Spleen (tissue), 11 donors: ENCODE results near the gene PDE4D. TPM values are rescaled to one million over a fixed set of nuclear protein-coding genes. Genes with fewer than 3 reads are reported as not detected.

Experiments used
- DNase-seq: peaks from one replicate; pipeline ENCODE4 v3.0.0-alpha.2; 2020
- H3K27ac ChIP-seq, 8 donors: fragments of 200-600 bp; sonication (generic) in 7 of 8; 1 replicate in 4 of 8; 2 replicates in 4 of 8; pipeline versions ENCODE4 v1.5.0 to v1.8.0; 2016 to 2021; ENCODE audit warnings: inconsistent platforms in 4 of 8, mild to moderate bottlenecking in 4 of 8, moderate library complexity in 1 of 8
- H3K27me3 ChIP-seq, 7 donors: fragments of 200-600 bp; sonication (generic) in 6 of 7; replicated peaks in 1 of 7; 1 replicate in 4 of 7; 2 replicates in 3 of 7; pipeline versions ENCODE4 v1.5.0 to v1.8.0; 2016 to 2021; ENCODE audit warnings: inconsistent platforms in 3 of 7, mild to moderate bottlenecking in 1 of 7
- H3K36me3 ChIP-seq, 6 donors: fragments of 200-600 bp; sonication (generic) in 5 of 6; 1 replicate in 4 of 6; 2 replicates in 2 of 6; pipeline versions ENCODE4 v1.5.0 to v1.8.0; 2016 to 2021; ENCODE audit warnings: inconsistent platforms in 2 of 6
- H3K4me1 ChIP-seq, 6 donors: fragments of 200-600 bp; sonication (generic) in 5 of 6; 1 replicate in 3 of 6; 2 replicates in 3 of 6; pipeline versions ENCODE4 v1.5.0 to v1.8.0; 2016 to 2021; ENCODE audit warnings: inconsistent platforms in 3 of 6
- H3K4me3 ChIP-seq, 8 donors: fragments of 200-600 bp; sonication (generic) in 7 of 8; 1 replicate in 4 of 8; 2 replicates in 4 of 8; pipeline versions ENCODE4 v1.5.0 to v1.8.0; 2016 to 2021; ENCODE audit warnings: inconsistent platforms in 4 of 8, mild to moderate bottlenecking in 4 of 8, moderate library complexity in 2 of 8
- H3K9me3 ChIP-seq, 8 donors: fragments of 200-600 bp; sonication (generic) in 7 of 8; 1 replicate in 4 of 8; 2 replicates in 4 of 8; pipeline versions ENCODE4 v1.5.0 to v1.8.0; 2016 to 2021; ENCODE audit warnings: inconsistent platforms in 4 of 8
- POLR2A ChIP-seq, 3 donors: fragments of 450-650 bp; IDR thresholded peaks; one replicate each; pipeline ENCODE4 v1.5.1; 2017; ENCODE audit warnings: antibody characterized with exemption in 3 of 3, mild to moderate bottlenecking in 1 of 3
- POLR2AphosphoS5 ChIP-seq, 3 donors: sonication (generic); formaldehyde crosslinking; IDR thresholded peaks; one replicate each; pipeline ENCODE4 v1.5.1; 2017; ENCODE audit warnings: antibody characterized with exemption in 3 of 3
- WGBS, 5 donors: extraction: QIAGEN DNeasy Blood & Tissue Kit in 3 of 5; methylation state at CpG; one replicate each; pipeline versions ENCODE4 v1.1.5 to v1.1.7; 2013 to 2018; 5-methylcytosine and 5-hydroxymethylcytosine counted together
- intact Hi-C: fragments of 100-400 bp; cut with DNase I; formaldehyde crosslinking; loops from one replicate; pipeline ENCODE4 v1.15.0; 2023; ENCODE audit warnings: low total_unique reads
- polyA plus RNA-seq, 3 donors: library from polyadenylated mRNA; stranded (reverse); fragments of 200-250 nt; gene quantifications; one replicate each; pipeline ENCODE4 v1.2.1, GENCODE V29; 2013
- total RNA-seq, 7 donors: library from RNA; depleted of rRNA in 3 of 7; stranded (reverse); fragments of >200 nt in 3 of 7; fragmentation: NEBNext Ultra II Directional in 4 of 7; extraction: Animal tissue kit (Norgen Biotek cat#: 25700) in 4 of 7; gene quantifications; one replicate each; pipeline versions ENCODE4 v1.1.0 to v1.2.1, GENCODE V29; 2016 to 2021
- TF ChIP-seq, protein P1 (sequence below), 11 experiments: fragments of 200-600 bp in 7 of 11; fragments of 450-650 bp in 4 of 11; sonication (generic) in 4 of 11; IDR thresholded peaks in 8 of 11; conservative IDR thresholded peaks in 3 of 11; 1 replicate in 7 of 11; 2 replicates in 4 of 11; pipeline versions ENCODE4 v1.4.0 to v1.8.0; 2016 to 2021; ENCODE audit warnings: antibody characterized with exemption in 11 of 11, inconsistent platforms in 4 of 11, mild to moderate bottlenecking in 1 of 11
- donor health status: healthy with polysubstance abuse.
- donor health status: DM: no; HTN: no; CAD: no; lungs with moderate emphysema.
- donor health status: DM: no; HTN: no; CAD: no.
- donor health status: Bipolar disorder and iron deficiency.
- donor health status: healthy.
- donor health status: DM: no; HTN: no; CAD: no.
- donor health status: DM: yes; HTN: yes; CAD: no.

PDE4D gene
- total and polyA plus RNA-seq, 10 donors, result 0.88 to 51.8 (median 18.2) TPM

DNA sequence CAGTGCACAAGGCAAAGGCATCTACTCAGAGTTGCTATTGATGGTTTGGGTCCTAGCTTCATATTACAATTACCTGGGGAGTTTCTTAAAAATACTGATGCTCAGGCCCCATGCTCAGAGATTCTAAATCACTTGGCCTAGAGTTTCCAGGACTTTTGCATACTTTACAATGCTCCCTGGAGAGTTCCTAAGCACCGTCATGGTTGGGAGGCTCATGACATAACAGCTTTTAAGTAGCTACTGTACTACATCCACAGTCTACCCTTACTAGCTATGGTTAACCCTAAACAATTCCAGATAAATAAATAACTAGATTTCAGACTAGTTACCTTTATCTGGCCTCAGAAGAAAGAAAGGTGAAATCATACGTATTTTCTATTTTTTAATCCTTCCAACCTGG lies 414.4 kb downstream of the PDE4D start:
- Histone ChIP-seq H3K4me3 (no peak overlapping the region), H3K36me3 (no peaks in the 10 kb centered on the region), H3K27ac (no peak overlapping the region), H3K4me1 (no peaks in the 10 kb centered on the region), H3K9me3 (no peaks in the 10 kb centered on the region), H3K27me3 (no peaks in the 10 kb centered on the region)
- no peak for DNase-seq
- TF ChIP-seq, protein P1, sequence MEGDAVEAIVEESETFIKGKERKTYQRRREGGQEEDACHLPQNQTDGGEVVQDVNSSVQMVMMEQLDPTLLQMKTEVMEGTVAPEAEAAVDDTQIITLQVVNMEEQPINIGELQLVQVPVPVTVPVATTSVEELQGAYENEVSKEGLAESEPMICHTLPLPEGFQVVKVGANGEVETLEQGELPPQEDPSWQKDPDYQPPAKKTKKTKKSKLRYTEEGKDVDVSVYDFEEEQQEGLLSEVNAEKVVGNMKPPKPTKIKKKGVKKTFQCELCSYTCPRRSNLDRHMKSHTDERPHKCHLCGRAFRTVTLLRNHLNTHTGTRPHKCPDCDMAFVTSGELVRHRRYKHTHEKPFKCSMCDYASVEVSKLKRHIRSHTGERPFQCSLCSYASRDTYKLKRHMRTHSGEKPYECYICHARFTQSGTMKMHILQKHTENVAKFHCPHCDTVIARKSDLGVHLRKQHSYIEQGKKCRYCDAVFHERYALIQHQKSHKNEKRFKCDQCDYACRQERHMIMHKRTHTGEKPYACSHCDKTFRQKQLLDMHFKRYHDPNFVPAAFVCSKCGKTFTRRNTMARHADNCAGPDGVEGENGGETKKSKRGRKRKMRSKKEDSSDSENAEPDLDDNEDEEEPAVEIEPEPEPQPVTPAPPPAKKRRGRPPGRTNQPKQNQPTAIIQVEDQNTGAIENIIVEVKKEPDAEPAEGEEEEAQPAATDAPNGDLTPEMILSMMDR (IDR thresholded peaks at IDR 0.05 in 8 of 11, conservative IDR thresholded peaks at IDR 0.05 in 3 of 11), result no peak
- no peak for TF ChIP-seq POLR2A (IDR thresholded peaks at IDR 0.05)
- no peak for TF ChIP-seq POLR2AphosphoS5 (IDR thresholded peaks at IDR 0.05)
- WGBS, 5 donors, result 44 to 81% (median 46%) methylated on average over 2 of the region's 2 CpGs
- intact Hi-C loops, result no loop called here

DNA sequence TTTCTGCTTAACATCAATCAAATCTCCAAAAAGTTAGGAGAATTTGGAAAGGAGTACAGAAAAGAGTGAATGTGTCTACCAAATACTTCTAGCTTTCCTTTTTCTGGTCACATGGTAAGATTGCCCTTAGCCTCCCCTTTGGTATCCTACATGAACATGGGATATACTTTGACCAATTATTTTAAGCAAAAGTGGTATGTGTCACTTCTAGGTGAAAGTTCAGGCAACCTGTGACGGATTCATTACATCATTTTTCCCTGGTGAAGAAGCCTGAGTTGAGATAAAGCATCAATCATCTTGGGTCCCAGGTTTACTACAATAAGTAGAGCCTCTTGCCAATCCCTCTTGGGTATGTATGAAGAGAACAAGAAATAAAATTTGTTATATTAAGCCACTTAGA lies 419.2 kb downstream of the PDE4D start:
- WGBS, 5 donors, result 71 to 96% (median 76%) methylated on average over 1 of the region's 1 CpG
- H3K4me1 ChIP-seq, result no peaks in the 10 kb centered on the region

DNA sequence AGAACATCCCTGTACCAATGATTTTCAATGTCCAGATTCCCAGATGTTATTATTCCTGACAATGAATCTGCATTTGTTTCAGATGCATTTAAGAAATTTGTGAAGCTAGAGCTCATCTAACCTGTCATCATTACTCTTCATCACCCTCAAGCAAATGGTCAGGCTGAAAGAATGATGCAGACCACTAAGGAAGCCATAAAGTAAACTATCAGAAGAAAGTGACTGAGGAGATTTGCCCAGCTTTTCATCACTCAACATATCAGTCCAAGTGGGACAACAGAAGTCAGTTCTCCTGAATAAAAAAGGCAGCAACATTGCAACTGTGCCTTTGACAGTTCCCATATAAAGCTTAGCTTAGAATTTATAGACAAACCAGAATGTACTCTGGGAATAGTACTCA lies 419.9 kb downstream of the PDE4D start:
- H3K36me3 ChIP-seq, result no peaks in the 10 kb centered on the region
- H3K4me3 ChIP-seq, result no peak overlapping the region
- TF ChIP-seq, protein P1 (IDR thresholded peaks at IDR 0.05 in 8 of 11, conservative IDR thresholded peaks at IDR 0.05 in 3 of 11), result no peak
- TF ChIP-seq POLR2A (IDR thresholded peaks at IDR 0.05), result no peak
- no peak for TF ChIP-seq POLR2AphosphoS5 (IDR thresholded peaks at IDR 0.05)
- H3K4me1 ChIP-seq, result no peaks in the 10 kb centered on the region
- intact Hi-C loops, result no loop called here
- H3K27me3 ChIP-seq, result no peaks in the 10 kb centered on the region
- no peak overlapping the region for H3K27ac ChIP-seq
- H3K9me3 ChIP-seq, result no peaks in the 10 kb centered on the region
- DNase-seq, result no peak

More for the DNA sequence above, 419.2 kb downstream of the PDE4D start:
- no peaks in the 10 kb centered on the region for H3K36me3 ChIP-seq
- no peak overlapping the region for H3K4me3 ChIP-seq
- H3K27ac ChIP-seq, result no peak overlapping the region
- no peaks in the 10 kb centered on the region for H3K27me3 ChIP-seq
- intact Hi-C loops, result no loop called here
- H3K9me3 ChIP-seq, result no peaks in the 10 kb centered on the region
- no peak for DNase-seq
- TF ChIP-seq, protein P1 (IDR thresholded peaks at IDR 0.05 in 8 of 11, conservative IDR thresholded peaks at IDR 0.05 in 3 of 11), result no peak
- TF ChIP-seq POLR2A (IDR thresholded peaks at IDR 0.05) (no peak), POLR2AphosphoS5 (IDR thresholded peaks at IDR 0.05) (no peak)

DNA sequence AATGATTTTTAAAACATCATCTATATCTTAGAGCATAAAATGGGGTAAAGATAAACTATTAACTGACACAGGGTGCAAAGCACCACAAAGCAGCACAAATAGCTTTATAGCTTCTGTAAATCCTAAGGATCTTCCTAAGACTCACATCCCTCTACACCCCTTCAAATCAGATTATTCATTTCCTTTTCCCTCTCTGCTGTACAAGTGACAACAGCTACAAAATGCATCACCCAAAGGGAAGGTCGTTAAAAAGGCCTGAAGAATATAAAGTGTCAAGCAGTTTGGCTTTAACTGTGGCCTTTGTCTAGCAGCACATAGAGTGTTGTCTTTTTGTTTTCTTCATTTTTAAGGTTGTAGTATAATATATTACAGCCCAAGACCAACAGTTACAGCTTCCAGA lies 422.1 kb downstream of the PDE4D start:
- Histone ChIP-seq H3K9me3 (no peaks in the 10 kb centered on the region), H3K36me3 (no peaks in the 10 kb centered on the region), H3K27ac (no peak overlapping the region), H3K4me3 (no peak overlapping the region), H3K4me1 (no peaks in the 10 kb centered on the region), H3K27me3 (no peaks in the 10 kb centered on the region)
- intact Hi-C loops, result no loop called here
- 23 to 54% (median 50%) methylated on average over 1 of the region's 1 CpG for WGBS, 5 donors
- TF ChIP-seq POLR2AphosphoS5 (IDR thresholded peaks at IDR 0.05) (no peak), POLR2A (IDR thresholded peaks at IDR 0.05) (no peak)
- TF ChIP-seq, protein P1 (IDR thresholded peaks at IDR 0.05 in 8 of 11, conservative IDR thresholded peaks at IDR 0.05 in 3 of 11), result no peak
- no peak for DNase-seq
